H1 (cell line): Measurements from ENCODE around the gene HSPB1. TPM values are rescaled to one million over a fixed set of nuclear protein-coding genes. Genes with fewer than 3 reads are reported as not detected.

Source experiments
- BACH1 ChIP-seq: IDR thresholded peaks from 2 replicates; pipeline ENCODE4 v1.6.1; 2012; ENCODE audit warnings: low read length, improper control_type of control experiment
- BCL11A ChIP-seq, 2 experiments: IDR thresholded peaks; one replicate each; pipeline ENCODE4 v1.6.1; 2011; ENCODE audit warnings: low read depth in 2 of 2, low read length in 2 of 2, mild to moderate bottlenecking in 2 of 2
- CEBPB ChIP-seq: IDR thresholded peaks from 2 replicates; pipeline ENCODE4 v1.6.1; 2012; ENCODE audit warnings: low read depth, low read length
- CREB1 ChIP-seq: IDR thresholded peaks from 2 replicates; pipeline ENCODE4 v1.6.1; 2012; ENCODE audit warnings: inconsistent platforms
- CTBP2 ChIP-seq: IDR thresholded peaks from 2 replicates; pipeline ENCODE4 v1.7.0; 2011; ENCODE audit warnings: borderline replicate concordance, mild to moderate bottlenecking, moderate library complexity, mixed read lengths, low read length; ENCODE audit not compliant: insufficient read depth, insufficient read length
- EP300 ChIP-seq, 2 experiments: IDR thresholded peaks; 1 replicate in 1 of 2; 2 replicates in 1 of 2; pipeline ENCODE4 v1.6.1; 2011 to 2012; ENCODE audit warnings: low read depth in 2 of 2, low read length in 2 of 2, mild to moderate bottlenecking in 2 of 2, borderline replicate concordance in 1 of 2, inconsistent platforms in 1 of 2, moderate library complexity in 1 of 2
- EZH2 ChIP-seq: fragments of 200-600 bp; sonication (generic); IDR thresholded peaks from 2 replicates; pipeline ENCODE4 v1.7.1; 2012; ENCODE audit warnings: low read depth, mild to moderate bottlenecking, moderate library complexity, low read length, inconsistent platforms; ENCODE audit not compliant: severe bottlenecking
- GABPA ChIP-seq: IDR thresholded peaks from 2 replicates; pipeline ENCODE4 v1.6.1; 2011; ENCODE audit warnings: mild to moderate bottlenecking, low read length, moderate library complexity, borderline replicate concordance; ENCODE audit not compliant: insufficient read depth
- JUN ChIP-seq: IDR thresholded peaks from 2 replicates; pipeline ENCODE4 v1.6.1; 2011; ENCODE audit warnings: low read depth, mild to moderate bottlenecking, improper control_type of control experiment, low read length
- JUND ChIP-seq: IDR thresholded peaks from 2 replicates; pipeline ENCODE4 v1.6.1; 2011; ENCODE audit warnings: mild to moderate bottlenecking, improper control_type of control experiment, low read length
- KDM1A ChIP-seq: fragments of 200-600, 300-600 bp; sonication (generic); IDR thresholded peaks from 2 replicates; pipeline ENCODE4 v1.7.1; 2016; ENCODE audit warnings: mild to moderate bottlenecking, low read length, borderline replicate concordance
- NANOG ChIP-seq: IDR thresholded peaks from 2 replicates; pipeline ENCODE4 v1.6.1; 2011; ENCODE audit warnings: low read length, low read depth, mild to moderate bottlenecking, inconsistent platforms; ENCODE audit not compliant: insufficient read depth, poor library complexity, severe bottlenecking
- POLR2A ChIP-seq, 2 experiments: IDR thresholded peaks; 1 replicate in 1 of 2; 2 replicates in 1 of 2; pipeline ENCODE4 v1.6.1; 2011; ENCODE audit warnings: low read depth in 2 of 2, low read length in 2 of 2, mild to moderate bottlenecking in 2 of 2; ENCODE audit errors: control extremely low read depth in 1 of 2
- POLR2AphosphoS5 ChIP-seq: IDR thresholded peaks from 2 replicates; pipeline ENCODE4 v1.6.1; 2011; ENCODE audit warnings: low read depth, low read length
- SIX5 ChIP-seq: IDR thresholded peaks from 2 replicates; pipeline ENCODE4 v1.6.1; 2011; ENCODE audit warnings: mild to moderate bottlenecking, low read depth, low read length
- SP1 ChIP-seq: IDR thresholded peaks from 2 replicates; pipeline ENCODE4 v1.6.1; 2011; ENCODE audit warnings: low read depth, low read length
- TBP ChIP-seq: IDR thresholded peaks from 2 replicates; pipeline ENCODE4 v1.6.1; 2011; ENCODE audit warnings: low read depth, low read length, improper control_type of control experiment
- TCF12 ChIP-seq: IDR thresholded peaks from 2 replicates; pipeline ENCODE4 v1.6.1; 2011; ENCODE audit warnings: low read depth, mild to moderate bottlenecking, low read length
- TEAD4 ChIP-seq: IDR thresholded peaks from 2 replicates; pipeline ENCODE4 v1.6.1; 2012; ENCODE audit warnings: low read depth, low read length, inconsistent platforms, mixed read lengths
- YY1 ChIP-seq: IDR thresholded peaks from 2 replicates; pipeline ENCODE4 v1.6.1; 2011; ENCODE audit warnings: low read depth, mild to moderate bottlenecking, low read length
- polyA plus RNA-seq, 7 experiments: library from polyadenylated mRNA; depleted of rRNA in 3 of 7; stranded (reverse) in 5 of 7; unstranded in 2 of 7; fragments of >200 nt in 5 of 7; fragments of 200-250 nt in 2 of 7; gene quantifications; 1 replicate in 5 of 7; 2 replicates in 1 of 7; 4 replicates in 1 of 7; pipeline versions ENCODE4 v1.2.1 to v1.2.3, GENCODE V29; 2011 to 2013; ENCODE audit warnings: missing spikeins in 2 of 7, mixed read lengths in 2 of 7
- total RNA-seq: library from RNA; stranded (reverse); fragmentation: NEBNext Ultra II Directional; extraction: Animal tissue kit (Norgen Biotek cat#: 25700); gene quantifications from 2 replicates; pipeline ENCODE4 v1.2.1, GENCODE V29; 2021
- TF ChIP-seq, protein P1 (sequence below), 3 experiments: IDR thresholded peaks; 1 replicate in 2 of 3; 2 replicates in 1 of 3; pipeline versions ENCODE4 v1.5.1 to v1.6.1; 2011; ENCODE audit warnings: low read length in 3 of 3, mild to moderate bottlenecking in 3 of 3, inconsistent platforms in 2 of 3, low read depth in 1 of 3, moderate library complexity in 1 of 3; ENCODE audit not compliant: insufficient read depth in 1 of 3; ENCODE audit errors: control extremely low read depth in 1 of 3

HSPB1 gene
- total and polyA plus RNA-seq, 2 of the 8 experiments (the other 6 are each of a cell fraction or from before 2014, with no cell fraction given) = 165 to 254 TPM

DNA sequence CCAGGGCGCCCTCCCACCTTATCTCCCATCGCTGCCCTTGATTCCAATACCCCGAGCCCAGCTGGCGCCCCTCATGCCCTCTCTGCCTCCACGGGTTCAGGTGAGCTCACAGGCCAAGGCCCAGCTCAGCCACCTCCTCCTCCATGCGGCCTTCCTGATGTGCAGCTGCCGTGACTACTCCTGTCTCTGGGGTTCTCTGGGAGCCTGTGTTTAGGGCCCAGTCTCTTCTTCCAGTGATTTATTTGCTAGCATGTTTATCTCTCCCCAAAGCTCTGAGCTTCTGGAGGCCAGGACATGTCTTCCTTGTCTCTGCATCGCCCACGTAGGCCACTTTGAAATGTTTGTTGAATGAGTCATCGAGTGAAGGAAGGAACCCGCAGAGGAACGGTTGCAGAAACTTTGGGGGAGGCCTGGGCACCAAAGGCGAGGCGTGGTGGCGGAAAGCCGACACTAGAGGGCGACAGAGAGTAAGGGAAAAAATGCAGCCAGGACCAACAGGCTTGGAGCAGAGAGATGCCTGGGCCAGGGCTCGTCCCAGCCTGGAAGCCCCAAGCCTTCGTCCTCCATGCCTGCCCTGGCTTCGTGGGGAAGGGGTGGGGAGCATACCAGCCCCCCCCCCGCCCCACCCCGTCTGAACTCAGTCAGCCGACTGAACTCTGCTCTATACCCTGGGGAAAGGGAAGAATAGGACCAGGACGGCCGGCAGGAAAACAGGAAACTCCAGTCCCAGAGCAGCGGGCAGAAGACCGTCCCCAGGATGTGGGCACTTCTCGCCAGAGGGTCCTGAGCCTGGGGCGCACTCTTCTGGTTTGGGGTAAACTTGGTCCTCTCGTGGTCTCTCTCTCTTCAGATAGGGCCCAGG, 10.9 kb upstream of the HSPB1 start (continued):
- TF ChIP-seq EP300 (IDR thresholded peaks at IDR 0.05; ENCODE audit: borderline replicate concordance in 1 of 2, low read depth in 2 of 2, low read length in 2 of 2) (peak in 1 of 2 experiments; percentile 34; a peak in 1 of 3 replicates), JUND (peak; percentile 99), TCF12 (no peak), GABPA (peak; percentile 37; the same call in 1 of the 2 replicates), YY1 (peak; percentile 57), POLR2AphosphoS5 (peak; percentile 39; the same call in 1 of the 2 replicates), KDM1A (peak; percentile 55; the same call in 1 of the 2 replicates), JUN (peak; percentile 75), CTBP2 (no peak), EZH2 (no peak), CREB1 (no peak), POLR2A (IDR thresholded peaks at IDR 0.05; ENCODE audit: control extremely low read depth in 1 of 2, low read depth in 2 of 2, low read length in 2 of 2) (no peak), NANOG (no peak), SIX5 (no peak), TEAD4 (peak; percentile 69), SP1 (peak; percentile 56; the same call in 1 of the 2 replicates), BACH1 (no peak), CEBPB (peak; percentile 53; the same call in 1 of the 2 replicates), BCL11A (IDR thresholded peaks at IDR 0.05; ENCODE audit: low read depth in 2 of 2, low read length in 2 of 2) (no peak), TBP (peak; percentile 38; the same call in 1 of the 2 replicates)
- TF ChIP-seq, protein P1, sequence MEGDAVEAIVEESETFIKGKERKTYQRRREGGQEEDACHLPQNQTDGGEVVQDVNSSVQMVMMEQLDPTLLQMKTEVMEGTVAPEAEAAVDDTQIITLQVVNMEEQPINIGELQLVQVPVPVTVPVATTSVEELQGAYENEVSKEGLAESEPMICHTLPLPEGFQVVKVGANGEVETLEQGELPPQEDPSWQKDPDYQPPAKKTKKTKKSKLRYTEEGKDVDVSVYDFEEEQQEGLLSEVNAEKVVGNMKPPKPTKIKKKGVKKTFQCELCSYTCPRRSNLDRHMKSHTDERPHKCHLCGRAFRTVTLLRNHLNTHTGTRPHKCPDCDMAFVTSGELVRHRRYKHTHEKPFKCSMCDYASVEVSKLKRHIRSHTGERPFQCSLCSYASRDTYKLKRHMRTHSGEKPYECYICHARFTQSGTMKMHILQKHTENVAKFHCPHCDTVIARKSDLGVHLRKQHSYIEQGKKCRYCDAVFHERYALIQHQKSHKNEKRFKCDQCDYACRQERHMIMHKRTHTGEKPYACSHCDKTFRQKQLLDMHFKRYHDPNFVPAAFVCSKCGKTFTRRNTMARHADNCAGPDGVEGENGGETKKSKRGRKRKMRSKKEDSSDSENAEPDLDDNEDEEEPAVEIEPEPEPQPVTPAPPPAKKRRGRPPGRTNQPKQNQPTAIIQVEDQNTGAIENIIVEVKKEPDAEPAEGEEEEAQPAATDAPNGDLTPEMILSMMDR (IDR thresholded peaks at IDR 0.05; ENCODE audit: control extremely low read depth in 1 of 3, insufficient read depth in 1 of 3, low read depth in 1 of 3, low read length in 3 of 3) = peak; percentile 94 to 99 (median 95)
